DND-41 (cell line): ENCODE measurements around the gene FITM1.

Experiments used
- ATAC-seq: fragments of 200-7000 bp; cut with Tn5 transposase; 3 replicates; pipeline ENCODE4 v1.9.1; 2021; ENCODE audit warnings: low read depth; ENCODE audit not compliant: insufficient read depth
- DNase-seq: peaks from one replicate; pipeline ENCODE4 v3.0.0-alpha.2; 2020
- H2AFZ ChIP-seq: 2 replicates; pipeline ENCODE4 v1.6.0; 2012; ENCODE audit warnings: low read depth, low read length
- H3K27ac ChIP-seq: 2 replicates; pipeline ENCODE4 v1.5.1; 2012; ENCODE audit warnings: low read length, inconsistent platforms
- H3K27me3 ChIP-seq: fragments of 200-600 bp; sonication (generic); 2 replicates; pipeline ENCODE4 v1.6.0; 2012; ENCODE audit warnings: low read length, mild to moderate bottlenecking, inconsistent platforms; ENCODE audit not compliant: insufficient read depth, poor library complexity
- H3K36me3 ChIP-seq: 2 replicates; pipeline ENCODE4 v1.5.1; 2012; ENCODE audit warnings: low read length, inconsistent platforms; ENCODE audit not compliant: insufficient read depth
- H3K4me1 ChIP-seq: 2 replicates; pipeline ENCODE4 v1.5.1; 2012; ENCODE audit warnings: mild to moderate bottlenecking, low read length; ENCODE audit not compliant: insufficient read depth
- H3K4me2 ChIP-seq: 2 replicates; pipeline ENCODE4 v1.6.0; 2012; ENCODE audit warnings: mild to moderate bottlenecking, moderate library complexity, low read length, inconsistent platforms; ENCODE audit not compliant: insufficient read depth
- H3K4me3 ChIP-seq, 2 experiments: fragments of 200-600 bp in 1 of 2; shearing (Covaris generic) in 1 of 2; 2 replicates each; pipeline ENCODE4 v1.5.1; 2012 to 2016; ENCODE audit warnings: inconsistent platforms in 2 of 2, low read length in 2 of 2, mild to moderate bottlenecking in 2 of 2, low read depth in 1 of 2, moderate library complexity in 1 of 2
- H3K79me2 ChIP-seq: 2 replicates; pipeline ENCODE4 v1.6.0; 2012; ENCODE audit warnings: low read length, inconsistent platforms; ENCODE audit not compliant: insufficient read depth
- H3K9ac ChIP-seq: 2 replicates; pipeline ENCODE4 v1.6.0; 2012; ENCODE audit warnings: low read depth, mild to moderate bottlenecking, inconsistent platforms, low read length, moderate library complexity
- H3K9me3 ChIP-seq: 2 replicates; pipeline ENCODE4 v1.5.1; 2012; ENCODE audit warnings: low read length, moderate library complexity, mild to moderate bottlenecking, inconsistent platforms; ENCODE audit not compliant: insufficient read depth, severe bottlenecking
- H4K20me1 ChIP-seq: 2 replicates; pipeline ENCODE4 v1.6.0; 2012; ENCODE audit warnings: low read length; ENCODE audit not compliant: insufficient read depth
- EZH2 ChIP-seq: IDR thresholded peaks from 3 replicates; pipeline ENCODE4 v1.6.1; 2012; ENCODE audit warnings: borderline replicate concordance, low read depth, mild to moderate bottlenecking, moderate library complexity, low read length, inconsistent platforms; ENCODE audit not compliant: severe bottlenecking
- TF ChIP-seq, protein P1 (sequence below): IDR thresholded peaks from 2 replicates; pipeline ENCODE4 v1.5.1; 2012; ENCODE audit warnings: borderline replicate concordance, low read length, moderate library complexity, mild to moderate bottlenecking; ENCODE audit not compliant: poor library complexity, severe bottlenecking; ENCODE audit errors: extremely low read depth

Gene FITM1

DNA sequence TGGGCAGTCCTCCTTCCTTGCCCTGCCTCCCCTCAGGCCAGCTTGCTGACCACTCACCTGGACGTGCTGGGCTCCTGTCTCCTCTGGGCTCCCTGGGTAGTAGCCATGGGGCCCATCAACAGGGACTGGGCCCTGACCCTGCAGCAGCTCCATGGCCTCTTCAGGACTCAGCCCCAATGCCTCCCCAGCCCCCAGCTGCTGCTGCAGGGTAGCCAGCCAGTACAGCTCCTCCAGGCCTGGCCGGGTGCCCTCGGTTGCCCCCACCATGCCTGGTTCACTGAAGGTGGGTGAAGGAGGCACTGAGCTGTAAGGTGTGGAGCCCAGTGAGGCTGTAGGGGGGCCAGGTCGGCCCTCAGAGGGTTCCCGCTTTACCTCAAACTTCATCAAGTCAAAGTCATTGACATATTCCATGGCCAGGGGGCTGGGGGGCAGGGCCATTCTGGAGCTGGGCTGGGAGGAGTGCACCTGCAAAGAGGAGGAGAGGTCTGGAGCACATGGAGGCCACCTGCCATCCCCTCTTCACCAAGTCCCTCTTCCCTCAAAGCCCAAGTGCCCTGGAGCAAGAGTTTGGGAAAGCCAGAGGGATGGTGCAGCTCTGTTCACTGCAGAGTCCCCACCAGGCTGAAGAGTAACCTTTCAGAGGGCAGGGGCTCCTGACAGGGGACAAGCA, 47.9 kb upstream of the FITM1 start:
- no peak for DNase-seq
- ATAC-seq = no peak
- no peaks in the 10 kb centered on the region for H3K79me2 ChIP-seq
- no peaks in the 10 kb centered on the region for H3K36me3 ChIP-seq
- H3K4me2 ChIP-seq = no peak overlapping the region
- H3K9me3 ChIP-seq = no peaks in the 10 kb centered on the region
- no peak overlapping the region for H3K4me3 ChIP-seq
- no peak for TF ChIP-seq EZH2
- TF ChIP-seq, protein P1, sequence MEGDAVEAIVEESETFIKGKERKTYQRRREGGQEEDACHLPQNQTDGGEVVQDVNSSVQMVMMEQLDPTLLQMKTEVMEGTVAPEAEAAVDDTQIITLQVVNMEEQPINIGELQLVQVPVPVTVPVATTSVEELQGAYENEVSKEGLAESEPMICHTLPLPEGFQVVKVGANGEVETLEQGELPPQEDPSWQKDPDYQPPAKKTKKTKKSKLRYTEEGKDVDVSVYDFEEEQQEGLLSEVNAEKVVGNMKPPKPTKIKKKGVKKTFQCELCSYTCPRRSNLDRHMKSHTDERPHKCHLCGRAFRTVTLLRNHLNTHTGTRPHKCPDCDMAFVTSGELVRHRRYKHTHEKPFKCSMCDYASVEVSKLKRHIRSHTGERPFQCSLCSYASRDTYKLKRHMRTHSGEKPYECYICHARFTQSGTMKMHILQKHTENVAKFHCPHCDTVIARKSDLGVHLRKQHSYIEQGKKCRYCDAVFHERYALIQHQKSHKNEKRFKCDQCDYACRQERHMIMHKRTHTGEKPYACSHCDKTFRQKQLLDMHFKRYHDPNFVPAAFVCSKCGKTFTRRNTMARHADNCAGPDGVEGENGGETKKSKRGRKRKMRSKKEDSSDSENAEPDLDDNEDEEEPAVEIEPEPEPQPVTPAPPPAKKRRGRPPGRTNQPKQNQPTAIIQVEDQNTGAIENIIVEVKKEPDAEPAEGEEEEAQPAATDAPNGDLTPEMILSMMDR = no peak
- H4K20me1 ChIP-seq = peaks cover 14% of the 10 kb centered on the region
- H3K27ac ChIP-seq = no peak overlapping the region
- no peak overlapping the region for H2AFZ ChIP-seq
- H3K9ac ChIP-seq = no peak overlapping the region
- H3K27me3 ChIP-seq = peaks cover 31% of the 10 kb centered on the region
- peaks cover 15% of the 10 kb centered on the region for H3K4me1 ChIP-seq

DNA sequence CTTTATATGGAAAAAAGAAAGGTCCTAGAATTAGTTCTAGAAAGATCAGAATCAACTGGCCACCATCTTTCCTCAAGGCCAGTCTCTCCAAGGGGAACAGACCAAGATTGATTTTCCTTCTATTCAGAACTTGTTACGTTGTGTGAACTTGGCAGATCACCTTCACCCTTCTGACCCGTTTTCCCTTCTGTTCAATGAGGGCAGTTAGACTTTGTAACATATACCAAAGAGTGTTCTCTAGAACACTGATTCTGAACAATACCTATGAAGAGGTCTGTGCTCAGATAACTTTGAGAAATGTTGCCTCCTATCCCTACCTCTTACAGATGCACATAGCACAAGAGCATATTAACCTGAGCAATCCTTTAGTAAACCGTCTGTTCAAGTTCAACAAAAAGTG, 47.0 kb upstream of the FITM1 start:
- Histone ChIP-seq H4K20me1 (peaks cover 14% of the 10 kb centered on the region), H3K9ac (no peak overlapping the region), H3K27me3 (peaks cover 31% of the 10 kb centered on the region), H3K9me3 (no peaks in the 10 kb centered on the region), H3K36me3 (no peaks in the 10 kb centered on the region), H3K4me3 (no peak overlapping the region), H3K27ac (no peak overlapping the region), H2AFZ (no peak overlapping the region), H3K4me1 (peaks cover 15% of the 10 kb centered on the region), H3K4me2 (no peak overlapping the region), H3K79me2 (no peaks in the 10 kb centered on the region)
- ATAC-seq (no peak), DNase-seq (no peak)
- TF ChIP-seq, protein P1 = no peak
- no peak for TF ChIP-seq EZH2

DNA sequence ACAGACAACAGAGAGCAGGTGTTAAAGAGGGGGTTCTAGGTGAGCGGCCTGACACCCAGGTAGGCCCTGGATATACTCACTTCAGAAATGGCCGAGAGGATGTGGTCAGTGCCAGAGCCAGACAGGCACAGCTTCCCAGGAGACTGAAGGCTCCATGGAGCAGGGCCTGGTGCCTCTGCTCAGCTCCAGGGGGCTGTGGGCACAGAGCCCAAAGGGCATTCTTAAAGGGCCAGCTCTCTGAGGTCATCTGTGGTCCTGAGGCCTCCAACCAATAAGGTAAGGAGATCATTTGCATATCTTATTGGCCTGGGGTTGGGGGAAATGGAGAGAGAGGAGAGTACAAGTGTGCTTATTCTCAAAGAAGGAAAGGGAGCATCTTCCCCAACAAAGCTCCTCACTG, 46.0 kb upstream of the FITM1 start:
- H3K79me2 ChIP-seq = no peaks in the 10 kb centered on the region
- H4K20me1 ChIP-seq = peaks cover 14% of the 10 kb centered on the region
- H3K36me3 ChIP-seq = no peaks in the 10 kb centered on the region
- H3K4me1 ChIP-seq = peaks cover 15% of the 10 kb centered on the region
- no peak for DNase-seq
- no peak overlapping the region for H3K9ac ChIP-seq
- H3K9me3 ChIP-seq = no peaks in the 10 kb centered on the region
- H3K4me2 ChIP-seq = no peak overlapping the region
- H3K27ac ChIP-seq = no peak overlapping the region
- H2AFZ ChIP-seq = no peak overlapping the region
- TF ChIP-seq EZH2 = no peak
- TF ChIP-seq, protein P1 = no peak
- H3K4me3 ChIP-seq = no peak overlapping the region
- H3K27me3 ChIP-seq = peaks cover 31% of the 10 kb centered on the region
- ATAC-seq = no peak

GRCh38 chr14:24085215-24085614, 45.2 kb upstream of the FITM1 start:
- TF ChIP-seq, protein P1 = no peak
- no peak for TF ChIP-seq EZH2
- H3K9ac ChIP-seq = no peak overlapping the region
- DNase-seq = no peak
- no peak overlapping the region for H3K4me3 ChIP-seq
- no peak for ATAC-seq
- peaks cover 11% of the 10 kb centered on the region; the same call in 1 of the 2 replicates for H4K20me1 ChIP-seq
- H3K4me1 ChIP-seq = peaks cover 15% of the 10 kb centered on the region
- H3K9me3 ChIP-seq = no peaks in the 10 kb centered on the region
- H3K36me3 ChIP-seq = no peaks in the 10 kb centered on the region
- H3K4me2 ChIP-seq = no peak overlapping the region
- H3K27me3 ChIP-seq = peaks cover 28% of the 10 kb centered on the region
- no peak overlapping the region for H3K27ac ChIP-seq
- no peak overlapping the region for H2AFZ ChIP-seq
- no peaks in the 10 kb centered on the region for H3K79me2 ChIP-seq
